Stimulated activated CD8-positive, alpha-beta memory T cell treated with anti-CD3 and anti-CD28 coated beads, Interleukin-2, amount 100 ng/mL, for 1 hour (primary cell): ENCODE measurements around the gene METTL23.
"Not testable (repeated sequence)": the region's sequence is repeated elsewhere in the genome, so short reads cannot be mapped to it uniquely, and the experiment has no call there.

ENCODE experiments used
- DNase-seq, 2 donors: peaks; one replicate each; pipeline ENCODE4 v3.0.0-alpha.2; 2020; ENCODE audit warnings: low read depth in 2 of 2

METTL23 gene

DNA sequence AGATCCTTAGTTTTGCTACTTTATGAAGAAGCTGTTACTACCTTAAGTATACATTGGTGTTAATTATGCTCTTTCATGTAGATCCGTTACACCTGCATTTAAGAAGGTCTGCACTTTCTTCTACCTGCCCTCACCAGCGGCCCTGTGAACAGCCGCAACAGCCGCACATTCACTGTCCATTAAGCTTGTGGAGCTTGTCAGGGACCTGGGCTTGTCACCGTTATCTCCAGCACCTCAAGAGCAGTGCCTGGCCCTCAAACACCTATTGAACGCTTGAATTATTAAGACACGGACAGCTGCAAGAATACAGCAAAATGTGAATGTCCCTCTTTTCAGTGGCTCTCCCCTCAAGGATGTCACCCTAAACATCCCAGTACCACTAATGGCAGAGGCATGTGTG, 12.9 kb upstream of the METTL23 start:
- DNase-seq = no peak

DNA sequence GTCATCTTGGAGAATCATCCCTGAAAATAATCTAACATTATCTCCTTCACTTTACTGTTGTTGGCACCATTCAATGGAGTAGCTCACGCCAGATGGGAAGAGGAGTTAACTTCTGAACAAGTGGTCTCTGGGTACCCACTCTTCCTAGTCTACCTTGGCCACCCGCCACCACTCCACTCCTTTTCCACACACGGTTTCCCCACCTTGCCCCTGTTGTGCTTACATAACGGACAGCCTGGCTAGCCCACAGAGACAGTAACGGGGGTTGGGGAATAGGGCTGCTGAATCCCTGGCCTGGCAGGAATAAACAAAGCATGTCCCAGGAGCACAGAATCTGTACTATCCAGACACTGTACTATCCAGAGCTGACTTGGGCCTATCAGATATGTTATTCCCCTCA, 12.3 kb upstream of the METTL23 start:
- DNase-seq = no peak

DNA sequence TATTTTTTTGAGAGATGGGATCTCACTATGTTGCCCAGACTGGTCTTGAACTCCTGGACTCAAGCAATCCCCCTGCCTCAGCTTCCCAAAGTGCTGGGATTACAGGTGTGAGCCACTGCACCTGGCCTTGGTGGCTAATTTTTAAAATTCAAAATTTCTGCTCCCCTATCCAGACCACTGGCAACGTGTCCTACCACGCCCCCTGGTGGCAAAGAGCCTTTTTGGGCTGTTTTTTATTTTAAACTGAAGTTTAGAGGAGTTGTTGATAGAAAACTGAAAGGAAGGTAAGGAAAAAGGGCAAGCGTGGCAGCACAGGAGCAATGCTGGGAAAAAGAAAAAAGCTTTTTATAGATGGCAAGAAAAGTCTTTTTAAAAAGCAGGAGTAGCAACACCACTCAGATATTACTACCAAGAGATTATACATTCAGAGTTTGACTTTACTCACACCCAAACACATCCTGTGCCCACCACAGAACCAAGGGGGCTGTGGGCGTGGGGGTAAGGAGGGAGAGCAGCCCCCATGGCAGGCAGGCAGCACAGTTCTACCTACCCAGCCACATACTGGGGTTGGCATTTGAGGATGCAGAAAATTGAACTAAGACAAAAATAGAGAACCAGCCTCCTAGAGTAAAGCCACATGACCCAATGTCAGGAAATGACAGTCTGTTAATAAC, 11.7 kb upstream of the METTL23 start:
- DNase-seq = peak; percentile 59 to 70

DNA sequence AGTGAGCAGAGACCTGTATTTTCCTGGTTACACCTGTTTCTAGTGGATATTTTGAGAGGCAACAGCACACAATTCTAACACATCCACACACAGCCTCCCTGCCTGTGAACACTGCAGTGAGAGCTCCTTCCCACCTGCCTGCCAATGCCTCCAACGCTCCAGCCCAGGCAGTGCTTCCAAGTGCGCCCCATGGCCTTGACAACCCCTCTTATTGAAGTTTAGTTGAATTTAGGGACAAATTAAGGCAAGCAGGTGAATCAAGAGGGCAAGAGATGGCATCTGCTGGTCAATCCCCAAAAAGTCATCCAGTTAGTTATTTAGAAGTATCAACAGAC, 11.2 kb upstream of the METTL23 start:
- DNase-seq = no peak

DNA sequence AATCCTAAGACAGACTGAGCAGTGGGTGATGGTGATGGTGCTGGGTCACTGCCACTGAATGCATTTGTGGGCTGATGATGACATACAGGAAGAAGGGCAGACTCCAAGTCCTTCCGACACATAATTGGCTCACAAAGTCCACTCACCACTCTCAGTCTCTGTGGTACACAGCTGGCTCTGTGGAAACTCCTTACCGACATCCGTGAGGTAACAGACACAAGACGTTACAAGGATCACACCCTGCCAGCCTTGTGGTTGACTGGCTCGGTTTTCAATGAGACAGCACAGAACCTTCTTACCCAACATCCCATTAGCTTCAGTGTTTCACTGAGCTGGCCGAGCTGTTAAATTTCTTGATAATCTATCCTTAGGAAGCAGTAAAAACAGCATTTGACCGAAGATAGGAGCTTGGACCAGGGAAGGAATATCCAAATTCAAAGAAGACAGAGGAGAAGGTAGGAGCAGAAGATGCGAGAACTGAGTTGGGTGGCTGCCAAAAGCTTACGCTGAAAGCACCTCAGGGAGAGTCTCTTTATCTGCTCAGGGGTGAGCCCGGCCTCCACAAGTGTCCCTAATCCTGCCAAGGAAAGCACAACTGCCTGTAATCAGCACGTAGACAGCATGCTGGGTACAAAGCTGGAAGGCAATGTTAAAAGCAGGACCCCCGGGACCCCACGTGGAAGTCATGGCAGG, 10.3 kb upstream of the METTL23 start:
- DNase-seq = peak; percentile 56 to 59

DNA sequence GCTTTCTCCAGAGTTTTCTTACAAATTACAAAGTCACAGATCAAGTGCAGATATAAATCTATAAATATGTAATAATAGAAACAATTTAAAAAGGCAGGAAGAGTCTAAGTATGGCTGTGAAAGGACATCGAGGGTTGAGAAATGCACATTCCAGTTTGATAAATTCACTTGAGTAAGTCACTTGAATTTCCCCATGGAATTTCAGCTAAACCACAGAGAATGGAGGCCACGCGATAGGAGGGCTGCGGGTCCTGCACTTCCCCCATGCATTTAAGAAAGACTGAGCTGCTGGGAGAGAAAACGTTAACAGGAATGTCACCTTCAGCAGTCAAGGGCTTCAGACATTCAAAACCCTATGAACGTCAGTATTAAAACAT, 9.8 kb upstream of the METTL23 start:
- DNase-seq = no peak

DNA sequence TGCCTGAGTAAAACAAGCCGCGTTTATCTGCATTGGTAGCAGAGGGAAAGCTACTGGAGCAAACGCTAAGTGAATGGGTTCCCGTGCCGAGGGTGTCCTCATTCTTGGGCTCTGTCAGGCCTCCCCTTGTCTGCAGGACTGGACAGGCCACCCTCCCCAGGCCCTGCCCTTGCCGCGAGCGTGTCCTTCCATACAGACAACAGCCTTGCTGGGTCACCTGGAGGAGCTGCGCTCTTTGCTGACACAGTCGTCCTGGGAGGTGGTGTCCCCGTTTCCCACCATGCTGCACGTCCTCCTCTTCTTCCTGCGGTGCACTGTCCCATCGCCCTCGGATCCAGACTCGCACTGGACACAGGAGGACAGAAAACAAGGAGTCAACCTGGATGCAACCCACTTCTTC, 8.1 kb upstream of the METTL23 start:
- DNase-seq = no peak

DNA sequence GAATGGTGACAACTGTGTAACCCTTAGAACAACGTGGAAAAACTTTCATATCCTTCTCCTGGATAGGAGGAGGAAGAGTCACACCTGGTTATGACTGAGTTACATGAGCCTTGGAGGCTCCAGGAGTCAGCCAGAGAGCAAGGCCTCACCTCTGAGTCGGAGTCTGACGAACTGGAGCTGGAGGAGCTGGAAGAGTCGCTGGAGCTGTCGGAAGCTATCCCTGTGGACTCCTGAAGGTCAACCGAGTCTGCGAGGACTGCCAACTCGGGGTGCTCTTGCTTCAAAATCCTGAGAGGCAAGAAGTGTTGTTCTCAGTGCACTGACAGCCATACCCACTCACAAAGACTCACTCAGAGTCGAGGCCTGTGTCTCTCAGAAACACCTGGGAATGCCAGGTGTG, 6.4 kb upstream of the METTL23 start:
- DNase-seq = no peak

DNA sequence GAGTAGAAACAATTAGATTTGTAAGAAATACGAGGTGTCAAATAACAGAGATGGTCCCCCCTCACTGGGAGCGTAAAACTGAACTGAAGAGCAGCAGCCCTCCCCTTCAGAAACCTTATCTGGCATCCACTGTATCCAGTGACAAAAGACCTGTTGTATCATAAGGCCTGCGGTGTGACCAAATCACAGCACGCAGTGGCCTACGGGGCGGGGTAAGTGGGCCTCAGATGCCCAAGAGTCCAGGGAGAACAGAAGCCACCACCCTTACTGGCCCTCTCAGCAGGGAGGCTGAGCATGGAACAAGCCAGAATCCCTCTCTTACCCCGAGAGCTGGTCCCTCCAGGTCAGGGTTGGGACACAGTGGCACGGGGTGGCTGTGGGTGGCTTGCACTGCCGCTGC, 5.7 kb upstream of the METTL23 start:
- no peak for DNase-seq

DNA sequence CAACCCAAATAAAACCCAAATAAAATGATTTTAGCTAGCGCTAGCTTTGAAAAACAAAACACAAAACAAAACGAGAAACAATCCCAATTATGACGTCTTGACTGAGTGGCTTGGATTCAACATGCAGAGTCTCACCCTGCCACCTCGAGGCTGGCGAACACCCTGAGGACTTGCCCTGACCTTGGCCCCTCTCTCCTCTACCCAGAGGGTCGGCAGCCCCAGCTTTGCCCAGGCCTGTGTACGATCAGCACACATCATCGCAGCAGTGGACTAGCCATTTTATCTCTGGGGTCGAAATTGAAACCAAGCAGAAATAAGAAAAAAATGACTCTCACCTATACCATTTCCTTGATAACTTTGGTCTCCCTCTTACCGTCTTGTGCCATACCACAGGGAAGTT, 5.2 kb upstream of the METTL23 start:
- no peak for DNase-seq

DNA sequence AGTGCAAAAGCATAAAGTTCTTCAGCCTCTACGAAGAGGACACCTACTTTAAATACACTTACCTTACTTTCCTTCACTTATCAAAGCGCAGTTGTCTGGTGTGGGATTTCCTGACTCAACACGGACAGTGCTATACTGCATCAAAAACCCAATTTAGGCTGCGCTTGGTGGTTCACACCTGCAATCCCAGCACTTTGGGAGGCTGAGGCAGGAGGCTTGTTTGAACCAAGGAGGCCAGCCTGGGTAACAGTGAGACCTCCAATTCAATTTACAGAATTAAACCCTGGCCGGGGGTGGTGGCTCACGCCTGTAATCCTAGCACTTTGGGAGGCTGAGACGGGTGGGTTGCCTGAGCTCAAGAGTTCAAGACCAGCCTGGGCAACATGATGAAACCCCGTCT, 4.4 kb upstream of the METTL23 start:
- DNase-seq = no peak

DNA sequence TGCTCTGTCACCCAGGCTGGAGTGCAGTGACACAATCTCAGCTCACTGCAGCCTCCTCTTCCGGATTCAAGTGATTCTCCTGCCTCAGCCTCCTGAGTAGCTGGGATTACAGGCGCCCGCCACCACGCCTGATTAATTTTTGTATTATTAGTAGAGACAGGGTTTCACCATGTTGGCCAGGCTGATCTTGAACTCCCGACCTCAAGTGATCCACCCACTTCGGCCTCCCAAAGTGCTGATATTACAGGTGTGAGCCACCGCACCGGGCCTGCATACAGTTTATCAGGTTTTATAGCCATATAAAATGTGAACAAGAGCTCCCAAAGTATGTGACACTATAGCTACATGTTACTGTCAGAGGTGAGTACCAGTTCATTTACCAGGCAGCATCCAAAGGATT, 3.7 kb upstream of the METTL23 start:
- not testable (repeated sequence) for DNase-seq

DNA sequence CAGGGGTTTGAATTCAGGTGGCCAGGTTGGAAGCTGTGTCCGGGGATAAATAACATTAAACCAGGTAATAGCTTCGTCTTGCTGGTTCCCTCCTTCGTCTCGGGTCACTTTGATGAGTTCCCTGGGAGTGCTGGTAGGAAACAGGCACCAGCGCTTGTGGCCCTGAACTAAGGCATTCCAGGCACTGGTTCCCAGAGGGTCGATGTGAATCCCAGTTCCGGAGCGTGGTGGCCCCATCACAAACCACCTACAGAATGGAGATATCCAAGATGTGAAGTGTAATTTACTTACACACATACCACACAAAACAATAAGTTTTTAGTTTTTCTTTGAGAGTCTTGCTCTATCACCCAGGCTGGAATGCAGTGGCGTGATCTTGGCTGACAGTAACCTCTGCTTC, 2.8 kb upstream of the METTL23 start:
- DNase-seq = no peak

DNA sequence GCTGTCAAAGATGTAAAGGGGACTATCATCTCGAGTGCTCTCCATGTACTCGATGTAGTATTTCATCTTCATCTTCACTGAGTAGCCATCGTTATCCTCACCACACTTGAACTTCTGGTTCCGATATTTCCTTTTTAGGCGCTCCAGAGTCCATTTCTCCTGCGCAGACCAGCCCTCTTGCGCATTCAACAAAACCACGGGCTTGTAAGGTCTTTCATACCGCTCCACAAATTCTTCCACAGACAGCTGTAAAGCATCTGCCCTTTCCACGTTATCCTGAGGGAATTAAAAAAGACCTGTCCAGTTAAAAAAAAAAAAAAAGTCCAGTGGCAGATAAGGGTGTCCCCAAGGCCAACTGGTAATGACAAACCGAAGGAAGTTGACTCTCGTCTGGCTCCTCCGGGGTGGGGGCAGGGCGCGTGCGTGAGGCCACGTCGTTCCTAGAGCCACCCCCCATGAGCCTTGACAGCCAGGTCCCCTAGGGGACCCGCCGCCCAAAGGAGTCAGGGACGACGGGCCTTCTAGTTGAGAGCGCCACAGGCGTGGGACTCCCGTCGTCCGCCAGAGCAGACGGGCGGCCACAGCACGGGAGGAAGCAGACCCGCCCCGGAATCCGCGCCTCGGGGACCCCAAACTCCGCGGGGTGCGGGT, 934 bp upstream of the METTL23 start:
- peak; percentile 43 to 58 for DNase-seq

DNA sequence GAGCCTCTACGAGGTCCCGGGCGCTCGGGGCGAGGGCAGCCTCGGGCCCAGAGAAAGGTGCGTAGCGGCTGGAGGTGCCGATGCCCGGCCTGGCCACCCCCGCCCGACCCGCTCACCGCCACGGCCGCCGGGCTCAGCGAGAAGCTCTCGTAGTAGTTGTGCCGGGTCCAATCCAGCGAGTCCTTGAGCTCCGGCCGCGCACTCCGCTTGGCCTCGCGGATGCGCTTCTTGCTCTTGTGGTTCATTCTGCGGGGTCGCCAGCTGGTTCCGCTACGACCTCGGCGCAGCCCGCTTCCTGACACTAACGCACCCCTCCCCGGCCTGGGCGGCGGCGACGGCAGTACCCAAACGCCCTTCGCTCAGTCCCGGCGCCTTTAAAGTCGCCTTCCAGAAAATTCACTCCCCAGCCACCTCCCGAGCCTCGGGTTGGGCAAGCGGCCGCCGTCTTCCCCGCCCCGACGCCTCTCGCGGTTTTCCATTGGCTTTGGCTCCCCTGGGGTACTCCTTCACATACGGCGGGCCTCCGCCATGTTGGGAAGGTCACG, 336 bp upstream of the METTL23 start, which contains the start of gene JMJD6:
TSS of gene JMJD6 (minus strand) at position 376 of the 545 bp plus-strand sequence. CDS start at position 245, 131 bp downstream.
- DNase-seq = peak; percentile 86

DNA sequence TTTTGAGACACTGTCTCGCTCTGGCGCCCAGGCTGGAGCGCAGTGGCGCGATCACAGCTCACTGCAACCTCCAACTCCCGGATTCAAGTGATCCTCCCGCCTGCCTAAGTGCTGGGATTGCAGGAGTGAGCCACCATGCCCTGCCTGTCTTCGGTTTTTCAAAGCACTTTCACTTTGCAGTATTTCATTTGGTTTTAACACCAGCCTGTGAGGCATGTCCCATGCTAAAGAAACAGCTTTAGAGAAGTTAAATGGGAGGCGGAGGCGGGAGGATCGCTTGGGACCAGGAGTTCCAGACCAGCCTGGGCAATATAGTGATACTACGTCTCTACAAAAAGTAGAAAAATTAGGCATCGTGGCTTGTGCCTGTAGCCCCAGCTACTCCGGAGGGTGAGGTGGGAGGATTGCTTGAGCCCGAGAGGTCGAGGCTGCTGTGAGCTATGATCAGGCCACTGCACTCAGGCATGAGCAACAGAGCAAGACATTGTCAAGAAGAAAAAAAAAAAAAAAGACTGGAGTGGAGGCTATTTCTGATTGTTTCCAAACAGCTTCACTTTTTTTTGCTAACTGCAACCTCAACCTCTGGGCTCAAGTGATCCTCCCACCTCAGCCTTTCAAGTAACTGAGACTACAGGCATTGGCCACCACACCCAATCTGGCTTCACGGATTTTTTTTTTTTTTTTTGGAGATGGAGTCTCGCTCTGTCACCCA, 1.3 kb downstream of the METTL23 start:
- DNase-seq = no peak

DNA sequence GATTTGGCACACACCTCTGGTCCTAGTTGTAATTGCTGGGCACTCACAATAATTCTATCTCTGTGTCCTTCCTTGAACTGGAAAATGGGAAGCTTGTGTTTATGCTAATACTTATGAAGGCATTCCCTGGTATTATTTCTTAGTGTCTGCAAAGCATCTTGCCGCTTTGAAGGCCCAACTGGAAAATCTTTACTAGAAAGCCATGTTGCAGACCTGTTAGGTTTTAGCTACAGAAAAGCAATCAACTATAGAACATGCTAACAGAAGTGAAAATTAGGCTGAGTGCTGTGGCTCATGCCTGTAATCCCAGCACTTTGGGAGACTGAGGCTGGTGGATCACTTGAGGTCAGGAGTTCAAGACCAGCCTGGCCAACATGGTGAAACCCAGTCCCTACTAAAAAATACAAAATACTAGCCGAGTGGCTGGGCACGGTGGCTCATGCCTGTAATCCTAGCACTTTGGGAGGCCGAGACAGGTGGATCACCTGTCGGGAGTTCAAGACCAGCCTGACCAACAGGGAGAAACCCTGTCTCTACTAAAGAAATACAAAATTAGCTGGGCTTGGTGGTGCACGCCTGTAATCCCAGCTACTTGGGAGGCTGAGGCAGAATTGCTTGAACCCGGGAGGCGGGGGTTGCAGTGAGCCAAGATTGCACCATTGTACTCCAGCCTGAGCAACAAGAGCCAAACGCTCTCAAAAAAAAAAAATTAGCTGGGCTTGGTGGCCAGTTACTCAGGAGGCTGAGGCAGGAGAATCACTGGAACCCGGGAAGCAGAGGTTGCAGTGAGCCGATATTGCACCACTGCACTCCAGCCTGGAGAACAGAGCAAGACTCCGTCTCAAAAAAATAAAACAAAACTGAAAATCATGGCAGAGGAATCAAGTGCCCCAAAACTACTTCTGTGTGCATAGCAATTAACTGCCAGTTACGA, 5.4 kb downstream of the METTL23 start:
- not testable (repeated sequence) for DNase-seq

DNA sequence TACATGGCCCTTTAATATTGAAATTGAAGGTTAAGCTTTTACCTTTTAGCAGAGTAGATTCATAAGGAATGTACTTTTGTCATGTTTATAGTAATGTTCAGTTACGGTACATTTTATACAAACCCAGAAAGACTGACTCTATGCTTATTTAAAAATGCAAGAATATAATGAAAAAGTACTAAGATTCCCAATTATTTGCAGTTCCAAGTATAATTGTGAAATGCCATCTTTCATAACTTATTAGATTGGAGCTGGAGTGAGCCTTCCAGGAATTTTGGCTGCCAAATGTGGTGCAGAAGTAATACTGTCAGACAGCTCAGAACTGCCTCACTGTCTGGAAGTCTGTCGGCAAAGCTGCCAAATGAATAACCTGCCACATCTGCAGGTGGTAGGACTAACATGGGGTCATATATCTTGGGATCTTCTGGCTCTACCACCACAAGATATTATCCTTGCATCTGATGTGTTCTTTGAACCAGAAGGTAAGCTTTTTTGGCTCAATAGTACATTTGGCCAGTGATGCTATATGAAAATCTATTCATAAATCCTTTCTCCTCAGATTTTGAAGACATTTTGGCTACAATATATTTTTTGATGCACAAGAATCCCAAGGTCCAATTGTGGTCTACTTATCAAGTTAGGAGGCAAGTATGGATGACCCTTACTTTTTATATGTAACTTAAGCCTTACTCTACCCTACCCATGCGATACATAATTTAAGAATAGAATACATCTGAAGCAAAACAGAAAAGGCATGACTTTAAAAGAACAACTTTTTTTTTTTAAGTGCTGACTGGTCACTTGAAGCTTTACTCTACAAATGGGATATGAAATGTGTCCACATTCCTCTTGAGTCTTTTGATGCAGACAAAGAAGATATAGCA, 6.3 kb downstream of the METTL23 start:
- no peak for DNase-seq

DNA sequence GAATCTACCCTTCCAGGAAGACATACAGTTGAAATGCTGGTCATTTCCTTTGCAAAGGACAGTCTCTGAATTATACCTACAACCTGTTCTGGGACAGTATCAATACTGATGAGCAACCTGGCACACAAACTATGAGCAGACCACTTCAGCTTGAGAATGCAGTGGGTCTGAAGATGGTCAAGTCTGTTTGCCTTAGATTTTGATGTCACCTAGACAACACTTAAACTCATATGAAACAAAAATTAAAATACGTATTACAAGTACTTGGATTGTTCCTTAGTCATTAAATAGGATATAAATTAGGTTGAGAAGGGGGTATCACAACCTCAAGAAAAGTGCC, 6.9 kb downstream of the METTL23 start:
- no peak for DNase-seq
